ENCODE results near the gene DLG2. TPM values are rescaled to one million over a fixed set of nuclear protein-coding genes. Genes with fewer than 3 reads are reported as not detected.

The DLG2 gene
- total and polyA plus RNA-seq, 12 donors, result 1.0 to 14.8 (median 7.4) TPM

DNA sequence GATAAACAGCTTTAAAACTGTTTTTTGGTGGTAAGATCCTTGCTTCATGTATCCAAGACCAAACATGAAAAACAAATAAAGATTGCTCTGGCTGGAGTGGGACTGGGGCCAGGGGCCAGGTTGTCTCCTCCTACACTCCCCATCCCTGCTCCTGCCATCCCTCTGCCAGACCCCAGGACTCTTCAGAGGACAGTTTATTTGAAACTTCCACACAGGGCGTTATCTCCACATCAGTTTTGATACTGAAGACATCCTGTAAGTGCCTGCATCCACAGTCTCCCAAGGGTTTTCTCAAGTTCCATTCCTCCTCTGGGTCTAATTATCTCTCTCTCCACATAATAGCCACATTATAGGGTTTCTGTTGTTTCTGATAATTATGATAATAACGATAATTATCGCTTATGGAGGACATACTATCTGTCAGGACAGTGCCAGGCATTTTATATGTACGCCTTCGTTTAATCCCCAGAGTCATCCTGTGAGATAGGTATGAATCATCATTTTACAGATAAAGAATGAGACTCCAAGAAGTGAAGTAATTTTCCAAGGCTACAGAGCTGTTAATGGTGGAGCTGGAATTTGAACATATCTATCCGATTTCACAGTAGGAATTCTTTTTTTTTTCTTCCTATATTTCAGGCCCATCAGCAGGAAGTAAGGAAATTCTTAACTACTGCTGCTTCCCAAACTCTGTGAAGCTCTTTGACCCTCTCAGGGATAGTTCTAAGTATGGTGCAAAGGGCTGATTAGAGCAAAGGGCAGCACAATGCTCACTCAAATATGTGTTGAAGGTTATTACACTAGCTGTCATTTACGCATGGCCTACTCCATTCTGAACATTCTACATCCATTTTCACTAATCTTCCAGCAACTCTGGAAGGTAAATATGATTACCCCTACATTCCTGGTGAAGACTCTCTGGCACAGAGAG lies 1852.9 kb downstream of the DLG2 start:
- no peaks in the 10 kb centered on the region for H3K27me3 ChIP-seq
- H3K36me3 ChIP-seq, result no peaks in the 10 kb centered on the region
- no peak for TF ChIP-seq CTCF (IDR thresholded peaks at IDR 0.05)
- DNase-seq, result no peak
- WGBS, 2 donors, result 50 to 66% methylated on average over 7 of the region's 7 CpGs
- ATAC-seq, result no peak
- intact Hi-C loops (cut with DNase I), result no loop called here
- H3K27ac ChIP-seq, result no peak overlapping the region
- H3K4me1 ChIP-seq, result no peaks in the 10 kb centered on the region
- no peaks in the 10 kb centered on the region for H3K9me3 ChIP-seq
- H3K4me3 ChIP-seq, result no peak overlapping the region

- DNase-seq (no peak), ATAC-seq (no peak)
- H3K27me3 ChIP-seq, result no peaks in the 10 kb centered on the region
- no peaks in the 10 kb centered on the region for H3K4me1 ChIP-seq
- no peak for TF ChIP-seq CTCF (IDR thresholded peaks at IDR 0.05)
- H3K4me3 ChIP-seq, result no peak overlapping the region
- intact Hi-C loops (cut with DNase I), result no loop called here
- WGBS, 2 donors, result 69 to 72% methylated on average over 3 of the region's 3 CpGs
- H3K27ac ChIP-seq, result no peak overlapping the region
- H3K36me3 ChIP-seq, result no peaks in the 10 kb centered on the region
- H3K9me3 ChIP-seq, result no peaks in the 10 kb centered on the region
These were observed 1858.7 kb downstream of the DLG2 start for GRCh38 chr11:83768489-83768888.

- Histone ChIP-seq H3K27me3 (no peaks in the 10 kb centered on the region), H3K27ac (no peak overlapping the region), H3K4me3 (no peak overlapping the region), H3K9me3 (no peaks in the 10 kb centered on the region), H3K4me1 (no peaks in the 10 kb centered on the region), H3K36me3 (no peaks in the 10 kb centered on the region)
- WGBS, 2 donors, result 76 to 85% methylated on average over 4 of the region's 4 CpGs
- ATAC-seq (no peak), DNase-seq (no peak)
- intact Hi-C loops (cut with DNase I), result no loop called here
- no peak for TF ChIP-seq CTCF (IDR thresholded peaks at IDR 0.05)
These were observed 1860.2 kb downstream of the DLG2 start for GRCh38 chr11:83766932-83767331.

DNA sequence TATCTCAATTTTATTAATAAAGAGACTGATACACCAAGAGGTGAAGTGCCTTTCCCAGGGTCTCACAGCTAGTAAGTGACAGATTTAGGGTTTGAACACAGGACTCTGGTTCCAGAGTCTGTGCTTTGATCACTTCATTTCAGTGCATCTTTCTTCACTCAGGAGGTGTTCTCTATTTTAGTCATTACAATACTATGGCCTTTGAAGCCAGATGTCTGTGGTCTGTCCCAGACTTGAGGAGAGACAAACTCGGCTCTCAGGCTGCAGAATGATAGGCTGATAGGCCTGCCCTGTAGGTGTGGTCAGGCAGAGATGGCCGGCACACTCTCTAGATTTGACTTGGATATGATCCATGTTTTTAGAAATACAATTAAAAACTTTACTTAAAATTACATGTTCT lies 1862.5 kb downstream of the DLG2 start:
- Histone ChIP-seq H3K4me1 (no peaks in the 10 kb centered on the region), H3K9me3 (no peaks in the 10 kb centered on the region), H3K36me3 (no peaks in the 10 kb centered on the region), H3K27me3 (no peaks in the 10 kb centered on the region), H3K27ac (no peak overlapping the region), H3K4me3 (no peak overlapping the region)
- no peak for ATAC-seq
- intact Hi-C loops (cut with DNase I), result no loop called here
- no peak for DNase-seq
- 34 to 35% methylated on average over 2 of the region's 2 CpGs for WGBS, 2 donors
- no peak for TF ChIP-seq CTCF (IDR thresholded peaks at IDR 0.05)

Data from heart right ventricle (tissue), 16 donors.